ENCODE results near the gene GBA2. TPM values are rescaled to one million over a fixed set of nuclear protein-coding genes. Genes with fewer than 3 reads are reported as not detected.
A peak's percentile ranks its signal among the peaks of the same experiment; 100 is the strongest.

GBA2 gene
- total and polyA plus RNA-seq, 2 experiments from 2014 or later = 32.1 to 80.1 TPM

DNA sequence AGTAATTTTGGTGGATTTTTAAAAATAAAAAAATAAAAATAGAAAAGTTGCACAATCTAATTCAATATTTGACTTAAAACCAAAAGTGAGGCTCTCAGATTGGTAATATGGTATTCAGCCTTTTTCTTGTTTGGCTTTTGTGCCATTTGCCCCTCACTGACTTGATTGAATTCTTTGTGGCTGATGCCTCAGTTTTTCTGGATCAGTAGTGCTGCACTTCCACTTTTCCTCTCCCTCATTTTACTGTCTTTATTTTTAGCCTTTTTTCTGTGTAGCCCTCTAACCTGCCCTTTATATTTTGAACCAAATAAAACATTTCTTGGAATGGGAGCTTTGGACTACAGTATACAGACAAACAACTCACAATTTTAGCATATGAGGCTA lies 8.9 kb upstream of the GBA2 start:
- peaks cover 6% of the 10 kb centered on the region for H3K27me3 Mint-ChIP-seq (ENCODE audit: insufficient read depth, low read depth, poor library complexity)
- H3F3A ChIP-seq (replicated peaks; ENCODE audit: low read depth) = peaks cover 18% of the 10 kb centered on the region; the same call in 1 of the 2 replicates
- peaks cover 41% of the 10 kb centered on the region for H3K4me1 Mint-ChIP-seq
- peaks cover 49% of the 10 kb centered on the region for H3K79me2 ChIP-seq (replicated peaks; ENCODE audit: insufficient read depth)
- no peaks in the 10 kb centered on the region for H3K9me2 ChIP-seq (ENCODE audit: insufficient read depth)
- no peak for TF ChIP-seq EZH2 (IDR thresholded peaks at IDR 0.05; ENCODE audit: low read depth, unreplicated experiment)
- no peak for TF ChIP-seq ZNF462 (CRISPR knock-in tag; IDR thresholded peaks at IDR 0.05)
- TF ChIP-seq, protein P1, sequence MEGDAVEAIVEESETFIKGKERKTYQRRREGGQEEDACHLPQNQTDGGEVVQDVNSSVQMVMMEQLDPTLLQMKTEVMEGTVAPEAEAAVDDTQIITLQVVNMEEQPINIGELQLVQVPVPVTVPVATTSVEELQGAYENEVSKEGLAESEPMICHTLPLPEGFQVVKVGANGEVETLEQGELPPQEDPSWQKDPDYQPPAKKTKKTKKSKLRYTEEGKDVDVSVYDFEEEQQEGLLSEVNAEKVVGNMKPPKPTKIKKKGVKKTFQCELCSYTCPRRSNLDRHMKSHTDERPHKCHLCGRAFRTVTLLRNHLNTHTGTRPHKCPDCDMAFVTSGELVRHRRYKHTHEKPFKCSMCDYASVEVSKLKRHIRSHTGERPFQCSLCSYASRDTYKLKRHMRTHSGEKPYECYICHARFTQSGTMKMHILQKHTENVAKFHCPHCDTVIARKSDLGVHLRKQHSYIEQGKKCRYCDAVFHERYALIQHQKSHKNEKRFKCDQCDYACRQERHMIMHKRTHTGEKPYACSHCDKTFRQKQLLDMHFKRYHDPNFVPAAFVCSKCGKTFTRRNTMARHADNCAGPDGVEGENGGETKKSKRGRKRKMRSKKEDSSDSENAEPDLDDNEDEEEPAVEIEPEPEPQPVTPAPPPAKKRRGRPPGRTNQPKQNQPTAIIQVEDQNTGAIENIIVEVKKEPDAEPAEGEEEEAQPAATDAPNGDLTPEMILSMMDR (conservative IDR thresholded peaks at IDR 0.05; ENCODE audit: low read depth in 2 of 2) = no peak
- no peak for TF ChIP-seq ZNF331 (CRISPR knock-in tag; IDR thresholded peaks at IDR 0.05; ENCODE audit: low read depth)
- TF ChIP-seq EZH2phosphoT487 (IDR thresholded peaks at IDR 0.05; ENCODE audit: unreplicated experiment) = no peak
- TF ChIP-seq ZNF114 (CRISPR knock-in tag; IDR thresholded peaks at IDR 0.05) = no peak
- TF ChIP-seq STAT1 (IDR thresholded peaks at IDR 0.05; ENCODE audit: unreplicated experiment) = no peak
- TF ChIP-seq, protein P2, sequence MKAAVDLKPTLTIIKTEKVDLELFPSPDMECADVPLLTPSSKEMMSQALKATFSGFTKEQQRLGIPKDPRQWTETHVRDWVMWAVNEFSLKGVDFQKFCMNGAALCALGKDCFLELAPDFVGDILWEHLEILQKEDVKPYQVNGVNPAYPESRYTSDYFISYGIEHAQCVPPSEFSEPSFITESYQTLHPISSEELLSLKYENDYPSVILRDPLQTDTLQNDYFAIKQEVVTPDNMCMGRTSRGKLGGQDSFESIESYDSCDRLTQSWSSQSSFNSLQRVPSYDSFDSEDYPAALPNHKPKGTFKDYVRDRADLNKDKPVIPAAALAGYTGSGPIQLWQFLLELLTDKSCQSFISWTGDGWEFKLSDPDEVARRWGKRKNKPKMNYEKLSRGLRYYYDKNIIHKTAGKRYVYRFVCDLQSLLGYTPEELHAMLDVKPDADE (IDR thresholded peaks at IDR 0.05) = no peak
- no peak for TF ChIP-seq JUNB (IDR thresholded peaks at IDR 0.05; ENCODE audit: unreplicated experiment)
- TF ChIP-seq REST (IDR thresholded peaks at IDR 0.05; ENCODE audit: unreplicated experiment) = no peak
- TF ChIP-seq NANOG (IDR thresholded peaks at IDR 0.05; ENCODE audit: borderline replicate concordance) = no peak
- TF ChIP-seq CREB1 (CRISPR knock-in tag; IDR thresholded peaks at IDR 0.05; ENCODE audit: low read depth) = no peak
- TF ChIP-seq POLR2AphosphoS5 (IDR thresholded peaks at IDR 0.05; ENCODE audit: low read depth) = no peak
- H3K36me3 ChIP-seq (ENCODE audit: insufficient read depth) = no peaks in the 10 kb centered on the region
- H3K4me3 ChIP-seq = peak overlapping the region; percentile 98
- peak overlapping the region; percentile 94 for H3K4me3 Mint-ChIP-seq
- no peaks in the 10 kb centered on the region; the same call in 1 of the 3 replicates for H3K9me3 Mint-ChIP-seq
- DNase-seq (ENCODE audit: low spot score) (no peak), ATAC-seq (no peak)
- peaks cover 18% of the 10 kb centered on the region for H3K4me1 ChIP-seq (ENCODE audit: insufficient read depth)
- H3K4me2 ChIP-seq = peak overlapping the region; percentile 89
- peaks cover 3% of the 10 kb centered on the region; the same call in 1 of the 2 replicates for H4K20me1 ChIP-seq (replicated peaks; ENCODE audit: insufficient read depth)
- peaks cover 28% of the 10 kb centered on the region for H3K36me3 Mint-ChIP-seq (ENCODE audit: low read depth)
- H2AFZ ChIP-seq = no peak overlapping the region
- H3K27me3 ChIP-seq (ENCODE audit: insufficient read depth) = no peaks in the 10 kb centered on the region
- 0 out of 2 replicates have a peak overlapping the region, but pooled peaks have one; percentile 20 for H3K27ac Mint-ChIP-seq
- H3K27ac ChIP-seq (ENCODE audit: low read depth) = peak overlapping the region; percentile 99

Data from GM23338 (cell line).